HepG2 (cell line): ENCODE data around the gene INF2. TPM values are rescaled to one million over a fixed set of nuclear protein-coding genes. Genes with fewer than 3 reads are reported as not detected.

Source experiments
- ARHGAP35 ChIP-seq: sonication (generic); formaldehyde crosslinking; IDR thresholded peaks from 2 replicates; pipeline ENCODE4 v1.9.0; 2022; ENCODE audit warnings: mild to moderate bottlenecking, inconsistent platforms, moderate library complexity, missing genetic modification reagents, borderline replicate concordance
- ARNT2 ChIP-seq: sonication (generic); formaldehyde crosslinking; IDR thresholded peaks from 2 replicates; pipeline ENCODE4 v1.8.0; 2022; ENCODE audit warnings: mild to moderate bottlenecking, low read depth, missing genetic modification reagents, moderate library complexity
- ATF1 ChIP-seq: IDR thresholded peaks from 2 replicates; pipeline ENCODE4 v1.6.1; 2016; ENCODE audit warnings: mild to moderate bottlenecking, control low read depth
- CHD2 ChIP-seq: IDR thresholded peaks from 2 replicates; pipeline ENCODE4 v1.6.1; 2011; ENCODE audit warnings: low read depth, low read length, improper control_type of control experiment
- FOXK2 ChIP-seq: fragments of 450-650 bp; IDR thresholded peaks from 2 replicates; pipeline ENCODE4 v1.6.1; 2016
- FOXO4 ChIP-seq: sonication (generic); formaldehyde crosslinking; conservative IDR thresholded peaks from 2 replicates; pipeline ENCODE4 v1.8.1; 2023; ENCODE audit warnings: missing genetic modification reagents
- IRX3 ChIP-seq: sonication (generic); formaldehyde crosslinking; IDR thresholded peaks from 2 replicates; pipeline ENCODE4 v1.8.1; 2023; ENCODE audit warnings: mild to moderate bottlenecking, low read depth, missing genetic modification reagents, borderline replicate concordance
- MAF1 ChIP-seq: sonication (generic); formaldehyde crosslinking; IDR thresholded peaks from 2 replicates; pipeline ENCODE4 v1.5.0; 2020; ENCODE audit warnings: missing genetic modification reagents, borderline replicate concordance
- MBNL3 ChIP-seq: fragments of 250-450 bp; sonication (Bioruptor Pico); conservative IDR thresholded peaks from 2 replicates; pipeline ENCODE4 v1.8.0; 2022; ENCODE audit warnings: mild to moderate bottlenecking, inconsistent platforms
- PRDM10 ChIP-seq: sonication (generic); formaldehyde crosslinking; IDR thresholded peaks from 2 replicates; pipeline ENCODE4 v1.4.0; 2020; ENCODE audit warnings: low read depth, missing genetic modification reagents
- RBFOX2 ChIP-seq: fragments of 200-400 bp; formaldehyde crosslinking; IDR thresholded peaks from 2 replicates; pipeline ENCODE4 v1.6.1; 2017; ENCODE audit warnings: low read depth, mild to moderate bottlenecking, low read length
- SNAPC2 ChIP-seq: sonication (generic); formaldehyde crosslinking; IDR thresholded peaks from 2 replicates; pipeline ENCODE4 v1.8.1; 2022; ENCODE audit warnings: mild to moderate bottlenecking, missing genetic modification reagents
- ZFP82 ChIP-seq: sonication (generic); formaldehyde crosslinking; IDR thresholded peaks from 2 replicates; pipeline ENCODE4 v1.5.1; 2020; ENCODE audit warnings: mild to moderate bottlenecking, missing genetic modification reagents, borderline replicate concordance
- ZFX ChIP-seq: sonication (generic); formaldehyde crosslinking; IDR thresholded peaks from 2 replicates; pipeline ENCODE4 v1.4.0; 2020; ENCODE audit warnings: mild to moderate bottlenecking, low read depth, missing genetic modification reagents, moderate library complexity
- ZFYVE20 ChIP-seq: sonication (generic); formaldehyde crosslinking; IDR thresholded peaks from 2 replicates; pipeline ENCODE4 v1.8.0; 2023; ENCODE audit warnings: low read depth, mild to moderate bottlenecking, moderate library complexity, missing genetic modification reagents, borderline replicate concordance
- ZNF367 ChIP-seq: sonication (generic); formaldehyde crosslinking; IDR thresholded peaks from 2 replicates; pipeline ENCODE4 v1.4.0; 2020; ENCODE audit warnings: missing genetic modification reagents, borderline replicate concordance
- ZNF430 ChIP-seq: sonication (generic); formaldehyde crosslinking; IDR thresholded peaks from 2 replicates; pipeline ENCODE4 v1.9.0; 2021; ENCODE audit warnings: mild to moderate bottlenecking, missing genetic modification reagents
- ZNF615 ChIP-seq: sonication (generic); formaldehyde crosslinking; IDR thresholded peaks from 2 replicates; pipeline ENCODE4 v1.5.0; 2020; ENCODE audit warnings: mild to moderate bottlenecking, missing genetic modification reagents, borderline replicate concordance
- ZNF674 ChIP-seq: sonication (generic); formaldehyde crosslinking; IDR thresholded peaks from 2 replicates; pipeline ENCODE4 v1.5.0; 2020; ENCODE audit warnings: low read depth, mild to moderate bottlenecking, missing genetic modification reagents
- ZNF816 ChIP-seq: sonication (generic); formaldehyde crosslinking; IDR thresholded peaks from 2 replicates; pipeline ENCODE4 v1.8.0; 2022; ENCODE audit warnings: missing genetic modification reagents, mild to moderate bottlenecking, borderline replicate concordance
- polyA plus RNA-seq, 8 experiments: library from polyadenylated mRNA; depleted of rRNA in 3 of 8; stranded (reverse) in 7 of 8; unstranded in 1 of 8; fragments of >200 nt; fragmentation: Illumina TruSeq in 4 of 8; extraction: Trizol in 4 of 8; gene quantifications; 2 replicates each; pipeline versions ENCODE4 v1.2.1 to v1.2.3, GENCODE V29; 2011 to 2016; ENCODE audit warnings: low read depth in 4 of 8, missing spikeins in 1 of 8, mixed read lengths in 1 of 8; ENCODE audit not compliant: insufficient read depth in 1 of 8
- total RNA-seq, 5 experiments: library from RNA; depleted of rRNA; stranded (reverse); fragments of >200 nt; fragmentation: Illumina TruSeq; extraction: Trizol; gene quantifications; 2 replicates each; pipeline ENCODE4 v1.2.3, GENCODE V29; 2016; ENCODE audit warnings: low read depth in 1 of 5
- TF ChIP-seq, protein P1 (sequence below): sonication (generic); formaldehyde crosslinking; IDR thresholded peaks from 2 replicates; pipeline ENCODE4 v1.5.0; 2020; ENCODE audit warnings: missing genetic modification reagents
- TF ChIP-seq, protein P2 (sequence below): sonication (generic); formaldehyde crosslinking; conservative IDR thresholded peaks from 2 replicates; pipeline ENCODE4 v1.4.0; 2020; ENCODE audit warnings: mild to moderate bottlenecking, missing genetic modification reagents, moderate library complexity

INF2 gene
- total and polyA plus RNA-seq, 2 of the 13 experiments (the other 11 are each of a cell fraction or from before 2014, with no cell fraction given), result 16.4 to 26.4 TPM

GRCh38 chr14:104654119-104654518 is 35.3 kb upstream of the INF2 start (continued):
- TF ChIP-seq FOXO4 (CRISPR knock-in tag), result no peak
- TF ChIP-seq ZFX (CRISPR knock-in tag), result peak; percentile 44; the same call in 1 of the 2 replicates
- TF ChIP-seq ZNF367 (CRISPR knock-in tag), result no peak
- TF ChIP-seq ZFYVE20 (CRISPR knock-in tag), result no peak
- TF ChIP-seq ZNF615 (CRISPR knock-in tag), result no peak
- no peak for TF ChIP-seq ATF1 (CRISPR knock-in tag)
- TF ChIP-seq ARNT2 (CRISPR knock-in tag), result peak; percentile 38; the same call in 1 of the 2 replicates
- no peak for TF ChIP-seq ZNF674 (CRISPR knock-in tag)
- TF ChIP-seq SNAPC2 (CRISPR knock-in tag), result no peak
- TF ChIP-seq RBFOX2, result no peak
- no peak for TF ChIP-seq MBNL3 (CRISPR knock-in tag)
- 0 out of 2 replicates have a peak, but pooled peaks have one; percentile 44 for TF ChIP-seq FOXK2
- TF ChIP-seq, protein P1, sequence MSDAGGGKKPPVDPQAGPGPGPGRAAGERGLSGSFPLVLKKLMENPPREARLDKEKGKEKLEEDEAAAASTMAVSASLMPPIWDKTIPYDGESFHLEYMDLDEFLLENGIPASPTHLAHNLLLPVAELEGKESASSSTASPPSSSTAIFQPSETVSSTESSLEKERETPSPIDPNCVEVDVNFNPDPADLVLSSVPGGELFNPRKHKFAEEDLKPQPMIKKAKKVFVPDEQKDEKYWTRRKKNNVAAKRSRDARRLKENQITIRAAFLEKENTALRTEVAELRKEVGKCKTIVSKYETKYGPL (CRISPR knock-in tag), result no peak
- no peak for TF ChIP-seq ZFP82 (CRISPR knock-in tag)
- no peak for TF ChIP-seq CHD2
- TF ChIP-seq PRDM10 (CRISPR knock-in tag), result no peak
- TF ChIP-seq, protein P2, sequence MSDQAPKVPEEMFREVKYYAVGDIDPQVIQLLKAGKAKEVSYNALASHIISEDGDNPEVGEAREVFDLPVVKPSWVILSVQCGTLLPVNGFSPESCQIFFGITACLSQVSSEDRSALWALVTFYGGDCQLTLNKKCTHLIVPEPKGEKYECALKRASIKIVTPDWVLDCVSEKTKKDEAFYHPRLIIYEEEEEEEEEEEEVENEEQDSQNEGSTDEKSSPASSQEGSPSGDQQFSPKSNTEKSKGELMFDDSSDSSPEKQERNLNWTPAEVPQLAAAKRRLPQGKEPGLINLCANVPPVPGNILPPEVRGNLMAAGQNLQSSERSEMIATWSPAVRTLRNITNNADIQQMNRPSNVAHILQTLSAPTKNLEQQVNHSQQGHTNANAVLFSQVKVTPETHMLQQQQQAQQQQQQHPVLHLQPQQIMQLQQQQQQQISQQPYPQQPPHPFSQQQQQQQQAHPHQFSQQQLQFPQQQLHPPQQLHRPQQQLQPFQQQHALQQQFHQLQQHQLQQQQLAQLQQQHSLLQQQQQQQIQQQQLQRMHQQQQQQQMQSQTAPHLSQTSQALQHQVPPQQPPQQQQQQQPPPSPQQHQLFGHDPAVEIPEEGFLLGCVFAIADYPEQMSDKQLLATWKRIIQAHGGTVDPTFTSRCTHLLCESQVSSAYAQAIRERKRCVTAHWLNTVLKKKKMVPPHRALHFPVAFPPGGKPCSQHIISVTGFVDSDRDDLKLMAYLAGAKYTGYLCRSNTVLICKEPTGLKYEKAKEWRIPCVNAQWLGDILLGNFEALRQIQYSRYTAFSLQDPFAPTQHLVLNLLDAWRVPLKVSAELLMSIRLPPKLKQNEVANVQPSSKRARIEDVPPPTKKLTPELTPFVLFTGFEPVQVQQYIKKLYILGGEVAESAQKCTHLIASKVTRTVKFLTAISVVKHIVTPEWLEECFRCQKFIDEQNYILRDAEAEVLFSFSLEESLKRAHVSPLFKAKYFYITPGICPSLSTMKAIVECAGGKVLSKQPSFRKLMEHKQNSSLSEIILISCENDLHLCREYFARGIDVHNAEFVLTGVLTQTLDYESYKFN (CRISPR knock-in tag), result peak; percentile 62
- no peak for TF ChIP-seq IRX3 (CRISPR knock-in tag)
- TF ChIP-seq ZNF816 (CRISPR knock-in tag), result no peak
- no peak for TF ChIP-seq MAF1 (CRISPR knock-in tag)
- TF ChIP-seq ZNF430 (CRISPR knock-in tag), result no peak
- no peak for TF ChIP-seq ARHGAP35
